ENCODE results near the gene UQCRHL. TPM values are rescaled to one million over a fixed set of nuclear protein-coding genes. Genes with fewer than 3 reads are reported as not detected.

The UQCRHL gene
- total RNA-seq, 1 donor from 2014 or later, result 2.0 TPM

- DNase-seq (ENCODE audit: low spot score), result no peak
These were observed 48.3 kb downstream of the UQCRHL start for GRCh38 chr1:15758953-15759661.

GRCh38 chr1:15758343-15758931 lies 49.0 kb downstream of the UQCRHL start, which contains the start of gene FBLIM1:
TSS of gene FBLIM1 (plus strand) at chr1:15758795. CDS start at chr1:15764984, 6,189 bp downstream.
- DNase-seq (ENCODE audit: low spot score), result no peak

- DNase-seq (ENCODE audit: low spot score), result no peak
These were observed 49.7 kb downstream of the UQCRHL start for GRCh38 chr1:15757575-15758342.

Other genes starting within 250 kb of the UQCRHL start
- 2.8 TPM for gene AGMAT, start 222.6 kb downstream of the UQCRHL start, total RNA-seq
- 45.2 TPM for gene DDI2, start 190.2 kb downstream of the UQCRHL start, total RNA-seq
- 71.2 TPM for gene PLEKHM2, start 123.3 kb downstream of the UQCRHL start, total RNA-seq
- 10.1 TPM for gene SLC25A34, start 71.4 kb downstream of the UQCRHL start, total RNA-seq
- gene TMEM82, start 65.2 kb downstream of the UQCRHL start, total RNA-seq, result 4.9 TPM
- 534 TPM for gene FBLIM1, start 48.9 kb downstream of the UQCRHL start, total RNA-seq
- 44.5 TPM for gene SPEN, start 40.1 kb upstream of the UQCRHL start, total RNA-seq
- 41.3 TPM for gene ZBTB17, start 168.5 kb upstream of the UQCRHL start, total RNA-seq
- not detected for gene SRARP, start 196.6 kb upstream of the UQCRHL start, total RNA-seq
- gene HSPB7, start 210.4 kb upstream of the UQCRHL start, total RNA-seq, result 187 TPM
- 0.32 TPM for gene CLCNKA, start 214.4 kb upstream of the UQCRHL start, total RNA-seq
- gene CLCNKB, start 236.1 kb upstream of the UQCRHL start, total RNA-seq, result 0.63 TPM

Data from mucosa of gallbladder (tissue), 1 donor.